ENCODE results near the gene TMEM9.

DNA sequence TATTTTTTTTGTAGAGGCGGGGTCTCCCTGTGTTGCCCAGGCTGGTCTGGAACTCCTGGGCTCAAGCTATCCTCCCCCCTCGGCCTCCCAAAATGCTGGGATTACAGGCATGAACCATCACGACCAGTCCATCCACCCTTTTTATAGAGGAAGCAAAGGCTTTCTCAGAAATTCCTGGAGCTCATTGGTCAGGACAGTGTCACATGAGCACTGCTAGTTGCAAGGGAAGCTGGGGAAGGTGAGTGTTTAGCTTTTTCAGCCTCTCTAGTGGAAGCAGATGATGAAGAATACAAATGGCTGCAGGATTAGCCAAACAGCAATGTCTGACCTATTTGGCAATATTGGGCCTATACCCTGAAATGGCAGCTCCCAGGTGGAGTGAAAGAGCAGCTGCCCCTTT is 44.3 kb upstream of the TMEM9 start:
- no peak for TF ChIP-seq POLR2A (IDR thresholded peaks at IDR 0.05)
- TF ChIP-seq, protein P1, sequence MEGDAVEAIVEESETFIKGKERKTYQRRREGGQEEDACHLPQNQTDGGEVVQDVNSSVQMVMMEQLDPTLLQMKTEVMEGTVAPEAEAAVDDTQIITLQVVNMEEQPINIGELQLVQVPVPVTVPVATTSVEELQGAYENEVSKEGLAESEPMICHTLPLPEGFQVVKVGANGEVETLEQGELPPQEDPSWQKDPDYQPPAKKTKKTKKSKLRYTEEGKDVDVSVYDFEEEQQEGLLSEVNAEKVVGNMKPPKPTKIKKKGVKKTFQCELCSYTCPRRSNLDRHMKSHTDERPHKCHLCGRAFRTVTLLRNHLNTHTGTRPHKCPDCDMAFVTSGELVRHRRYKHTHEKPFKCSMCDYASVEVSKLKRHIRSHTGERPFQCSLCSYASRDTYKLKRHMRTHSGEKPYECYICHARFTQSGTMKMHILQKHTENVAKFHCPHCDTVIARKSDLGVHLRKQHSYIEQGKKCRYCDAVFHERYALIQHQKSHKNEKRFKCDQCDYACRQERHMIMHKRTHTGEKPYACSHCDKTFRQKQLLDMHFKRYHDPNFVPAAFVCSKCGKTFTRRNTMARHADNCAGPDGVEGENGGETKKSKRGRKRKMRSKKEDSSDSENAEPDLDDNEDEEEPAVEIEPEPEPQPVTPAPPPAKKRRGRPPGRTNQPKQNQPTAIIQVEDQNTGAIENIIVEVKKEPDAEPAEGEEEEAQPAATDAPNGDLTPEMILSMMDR (IDR thresholded peaks at IDR 0.05 in 4 of 5, conservative IDR thresholded peaks at IDR 0.05 in 1 of 5), result no peak
